22Rv1 (cell line): ENCODE data around the gene JUND.

ENCODE experiments used
- H3K27ac ChIP-seq: fragments of 450-650 bp; 2 replicates; pipeline ENCODE4 v1.5.1; 2017
- ZFX ChIP-seq: fragments of 450-650 bp; IDR thresholded peaks from 2 replicates; pipeline ENCODE4 v1.6.1; 2017; ENCODE audit warnings: antibody characterized with exemption, borderline replicate concordance
- TF ChIP-seq, protein P1 (sequence below): fragments of 450-650 bp; IDR thresholded peaks from 2 replicates; pipeline ENCODE4 v1.5.1; 2017; ENCODE audit warnings: mild to moderate bottlenecking

JUND gene

DNA sequence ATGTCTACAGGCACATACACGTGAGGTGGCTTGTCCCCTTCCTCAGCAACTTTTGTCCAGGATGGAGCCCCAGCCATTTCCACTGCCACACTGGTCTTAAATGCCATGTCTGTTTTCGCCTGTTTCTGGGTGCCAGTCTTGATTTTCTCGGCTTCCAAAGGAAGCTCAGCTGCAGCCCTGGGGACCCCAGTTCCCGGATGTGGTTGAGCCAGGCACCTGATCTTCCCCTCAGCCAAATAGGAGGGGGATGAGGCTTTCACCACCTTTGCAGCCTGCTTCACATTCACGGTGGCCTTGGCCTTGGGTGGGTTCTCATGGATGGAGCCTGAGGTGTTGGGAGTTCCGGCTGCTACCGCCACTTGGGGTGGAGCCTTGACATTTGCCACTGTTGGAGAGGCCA, 15.8 kb downstream of the JUND start:
- H3K27ac ChIP-seq = no peak overlapping the region
- TF ChIP-seq, protein P1, sequence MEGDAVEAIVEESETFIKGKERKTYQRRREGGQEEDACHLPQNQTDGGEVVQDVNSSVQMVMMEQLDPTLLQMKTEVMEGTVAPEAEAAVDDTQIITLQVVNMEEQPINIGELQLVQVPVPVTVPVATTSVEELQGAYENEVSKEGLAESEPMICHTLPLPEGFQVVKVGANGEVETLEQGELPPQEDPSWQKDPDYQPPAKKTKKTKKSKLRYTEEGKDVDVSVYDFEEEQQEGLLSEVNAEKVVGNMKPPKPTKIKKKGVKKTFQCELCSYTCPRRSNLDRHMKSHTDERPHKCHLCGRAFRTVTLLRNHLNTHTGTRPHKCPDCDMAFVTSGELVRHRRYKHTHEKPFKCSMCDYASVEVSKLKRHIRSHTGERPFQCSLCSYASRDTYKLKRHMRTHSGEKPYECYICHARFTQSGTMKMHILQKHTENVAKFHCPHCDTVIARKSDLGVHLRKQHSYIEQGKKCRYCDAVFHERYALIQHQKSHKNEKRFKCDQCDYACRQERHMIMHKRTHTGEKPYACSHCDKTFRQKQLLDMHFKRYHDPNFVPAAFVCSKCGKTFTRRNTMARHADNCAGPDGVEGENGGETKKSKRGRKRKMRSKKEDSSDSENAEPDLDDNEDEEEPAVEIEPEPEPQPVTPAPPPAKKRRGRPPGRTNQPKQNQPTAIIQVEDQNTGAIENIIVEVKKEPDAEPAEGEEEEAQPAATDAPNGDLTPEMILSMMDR = no peak
- no peak for TF ChIP-seq ZFX

DNA sequence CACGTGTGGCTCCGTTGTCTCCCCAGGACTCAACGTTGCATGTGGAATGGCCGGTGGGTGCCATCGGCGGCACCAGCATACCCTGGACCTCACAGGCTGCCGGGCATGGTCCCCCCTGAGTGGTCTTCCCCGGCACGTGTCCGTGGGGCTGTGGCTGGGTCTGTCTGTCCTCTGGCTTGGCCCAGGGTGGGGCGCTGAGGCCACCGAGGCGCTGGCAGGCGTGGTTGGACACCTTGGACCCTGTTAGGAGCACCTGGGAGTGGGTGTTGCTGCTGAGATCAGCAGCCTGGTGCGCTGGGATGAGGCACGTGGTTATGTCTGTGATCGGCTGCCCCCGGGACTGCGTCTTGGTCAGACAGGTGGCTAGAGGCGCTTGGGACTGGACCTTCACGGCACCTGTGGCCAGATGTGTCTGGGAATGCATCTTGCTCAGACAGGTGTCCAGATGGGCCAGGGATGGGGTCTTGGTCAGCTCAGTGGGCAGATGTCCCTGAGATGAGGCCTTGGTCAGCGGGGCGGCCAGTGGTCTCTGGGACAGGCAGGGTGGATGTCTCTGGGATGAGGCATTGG, 16.4 kb downstream of the JUND start:
- no peak for TF ChIP-seq ZFX
- no peak overlapping the region for H3K27ac ChIP-seq

DNA sequence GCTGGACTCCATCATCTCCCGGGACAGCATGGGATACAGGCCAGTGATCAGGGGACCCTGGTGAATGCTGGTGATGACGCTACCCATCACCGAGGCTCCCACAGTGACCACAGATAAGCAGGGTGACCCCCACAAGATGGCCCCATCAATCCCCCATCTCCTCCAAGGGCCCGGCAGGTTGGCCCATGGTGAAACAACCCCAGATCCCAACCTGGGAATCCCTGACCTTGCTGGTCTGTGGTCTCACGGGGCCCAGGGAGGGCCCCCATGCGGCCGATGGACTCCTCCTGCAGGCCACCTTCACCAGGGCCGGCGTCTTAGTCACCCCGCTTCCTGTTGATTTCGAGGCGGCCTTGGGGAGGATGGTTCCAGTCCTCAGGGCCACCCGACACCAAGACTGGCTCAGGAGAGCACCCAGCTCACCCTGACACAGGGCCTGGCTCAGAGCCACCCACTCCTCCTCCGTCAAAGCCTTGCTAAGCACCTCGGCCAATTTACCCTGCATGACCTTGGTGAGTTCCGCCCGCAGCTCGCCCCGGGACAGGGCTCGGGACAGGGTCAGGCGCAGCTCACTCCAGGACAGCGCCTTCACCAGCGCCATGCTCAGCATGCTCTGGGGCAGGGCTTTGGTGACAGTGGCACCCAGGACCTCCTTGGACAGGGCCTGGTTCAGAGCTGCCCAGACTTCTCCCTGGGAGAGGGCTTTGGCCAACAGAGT, 17.1 kb downstream of the JUND start:
- H3K27ac ChIP-seq = no peak overlapping the region
- TF ChIP-seq ZFX = no peak
- TF ChIP-seq, protein P1 = no peak

DNA sequence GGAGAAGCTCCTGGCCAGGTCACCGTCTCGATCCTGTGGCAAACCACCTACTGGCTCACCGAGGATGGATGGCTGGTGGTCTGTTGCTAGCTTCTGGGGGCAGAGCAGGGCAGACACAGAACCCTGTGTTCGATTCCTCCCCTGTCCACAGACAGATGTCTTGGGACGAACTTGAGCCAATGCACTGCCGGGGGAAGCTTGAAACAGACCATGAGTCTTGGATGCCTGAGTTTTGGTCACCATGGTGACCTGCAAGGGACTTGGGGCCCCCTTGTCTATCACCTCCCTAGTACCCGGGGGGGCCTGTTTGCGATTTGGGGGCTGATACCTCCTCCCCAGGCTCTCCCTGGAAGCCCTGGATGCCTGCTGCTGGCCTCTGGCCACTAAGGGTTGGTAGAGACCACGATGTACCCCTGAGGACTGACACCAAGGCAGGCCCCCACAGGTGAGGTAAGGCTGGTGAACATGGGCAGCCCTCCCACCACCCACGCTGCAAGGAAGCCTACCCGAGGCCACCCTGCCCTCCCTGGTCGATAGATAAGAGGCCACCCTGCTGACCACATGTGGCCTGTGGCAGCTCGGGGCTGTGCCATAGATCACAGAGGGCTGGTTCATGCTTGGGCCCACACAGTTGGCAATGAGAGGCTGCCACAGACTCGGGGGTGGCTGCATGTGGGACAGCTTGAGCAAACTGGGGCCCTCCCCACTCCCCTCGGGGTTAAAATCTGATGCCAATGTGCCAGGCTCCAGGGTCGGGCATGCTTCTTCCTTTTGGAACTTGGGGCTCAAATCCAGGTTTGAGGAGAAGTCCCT, 17.9 kb downstream of the JUND start:
- TF ChIP-seq, protein P1 = no peak
- no peak for TF ChIP-seq ZFX
- H3K27ac ChIP-seq = no peak overlapping the region

DNA sequence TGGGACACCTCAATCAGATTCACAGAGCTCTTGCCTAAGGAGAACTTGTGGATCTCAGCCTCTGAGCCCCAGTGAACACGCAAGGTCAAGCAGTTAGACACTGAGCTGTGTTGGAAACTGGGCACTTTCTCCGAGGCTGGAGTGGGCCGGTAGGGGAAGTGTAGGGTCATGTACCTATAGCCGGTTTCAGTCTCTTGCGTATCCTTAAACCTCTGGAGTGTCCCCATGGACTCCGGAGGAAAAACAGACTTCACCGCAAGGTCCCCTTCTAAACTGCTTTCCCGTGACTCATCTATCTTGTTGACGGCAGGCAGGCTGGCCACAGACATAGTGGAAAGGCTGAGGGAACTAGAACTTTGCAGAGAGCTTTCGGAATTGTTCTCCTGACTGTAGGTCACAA, 18.5 kb downstream of the JUND start:
- H3K27ac ChIP-seq = no peak overlapping the region

DNA sequence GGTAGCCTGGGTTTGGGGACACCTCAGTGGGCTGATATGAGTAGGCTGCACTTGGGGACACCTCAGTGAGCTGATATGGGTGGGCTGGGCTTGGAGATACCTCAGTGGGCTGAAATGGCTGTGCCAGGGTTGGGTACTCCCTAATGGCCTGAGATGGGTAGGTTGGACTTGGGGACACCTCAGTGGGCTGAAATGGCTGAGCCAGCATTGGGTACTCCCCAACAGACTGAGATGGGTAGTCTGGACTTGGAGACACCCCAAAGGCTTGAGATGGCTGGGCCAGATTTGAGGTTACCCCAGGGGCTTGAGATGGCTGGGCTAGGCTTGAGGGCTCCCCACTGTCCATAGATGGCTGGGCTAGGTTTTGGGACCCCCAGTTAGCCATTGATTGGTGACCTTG, 19.3 kb downstream of the JUND start:
- no peak overlapping the region for H3K27ac ChIP-seq
- TF ChIP-seq, protein P1 = no peak
- no peak for TF ChIP-seq ZFX

More for the DNA sequence above, 18.5 kb downstream of the JUND start:
- TF ChIP-seq, protein P1 = no peak
- TF ChIP-seq ZFX = no peak

DNA sequence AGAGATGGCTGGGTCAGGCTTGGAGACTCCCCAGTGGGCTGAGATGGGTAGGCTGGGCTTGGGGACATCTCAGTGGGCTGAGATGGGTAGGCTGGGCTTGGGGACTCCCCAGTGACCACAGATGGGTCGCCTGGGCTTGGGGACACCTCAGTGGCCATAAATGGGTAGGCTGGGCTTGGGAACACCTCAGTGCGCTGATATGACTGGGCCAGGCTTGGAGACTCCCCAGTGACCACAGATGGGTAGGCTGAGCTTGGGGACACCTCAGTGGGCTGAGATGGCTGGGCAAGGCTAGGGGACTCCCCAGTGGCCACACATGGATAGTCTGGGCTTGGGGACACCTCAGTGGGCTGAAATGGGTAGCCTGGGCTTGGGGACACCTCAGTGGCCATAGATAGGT, 19.9 kb downstream of the JUND start:
- no peak overlapping the region for H3K27ac ChIP-seq
- TF ChIP-seq ZFX = no peak
- TF ChIP-seq, protein P1 = no peak
